HepG2 (cell line): Measurements from ENCODE around the gene OTUB2. TPM values are rescaled to one million over a fixed set of nuclear protein-coding genes. Genes with fewer than 3 reads are reported as not detected.

ENCODE experiments used
- CEBPG ChIP-seq: IDR thresholded peaks from 2 replicates; pipeline ENCODE4 v1.6.1; 2016
- FOXJ3 ChIP-seq: sonication (generic); formaldehyde crosslinking; IDR thresholded peaks from 2 replicates; pipeline ENCODE4 v1.4.0; 2020; ENCODE audit warnings: missing genetic modification reagents, mild to moderate bottlenecking, borderline replicate concordance
- HCFC1 ChIP-seq: fragments of 150-350 bp; IDR thresholded peaks from 2 replicates; pipeline ENCODE4 v1.6.1; 2014; ENCODE audit warnings: low read depth, low read length
- JARID2 ChIP-seq: sonication (generic); formaldehyde crosslinking; IDR thresholded peaks from 2 replicates; pipeline ENCODE4 v1.8.1; 2023; ENCODE audit warnings: missing genetic modification reagents, inconsistent platforms; ENCODE audit not compliant: insufficient replicate concordance
- ZBTB10 ChIP-seq: sonication (generic); formaldehyde crosslinking; IDR thresholded peaks from 2 replicates; pipeline ENCODE4 v1.4.0; 2020; ENCODE audit warnings: missing genetic modification reagents, borderline replicate concordance
- ZNF253 ChIP-seq: sonication (generic); formaldehyde crosslinking; IDR thresholded peaks from 2 replicates; pipeline ENCODE4 v1.8.0; 2022; ENCODE audit warnings: mild to moderate bottlenecking, missing genetic modification reagents, borderline replicate concordance
- ZNF362 ChIP-seq: sonication (generic); formaldehyde crosslinking; IDR thresholded peaks from 2 replicates; pipeline ENCODE4 v1.4.0; 2020; ENCODE audit warnings: missing genetic modification reagents, mild to moderate bottlenecking, borderline replicate concordance
- ZNF687 ChIP-seq: sonication (generic); formaldehyde crosslinking; IDR thresholded peaks from 2 replicates; pipeline ENCODE4 v1.5.1; 2020; ENCODE audit warnings: mild to moderate bottlenecking, missing genetic modification reagents, moderate library complexity
- ZNF704 ChIP-seq: sonication (generic); formaldehyde crosslinking; IDR thresholded peaks from 2 replicates; pipeline ENCODE4 v1.8.1; 2023; ENCODE audit warnings: mild to moderate bottlenecking, inconsistent platforms, moderate library complexity, missing genetic modification reagents, borderline replicate concordance
- ZNF749 ChIP-seq: sonication (generic); formaldehyde crosslinking; IDR thresholded peaks from 2 replicates; pipeline ENCODE4 v1.8.0; 2022; ENCODE audit warnings: mild to moderate bottlenecking, missing genetic modification reagents, moderate library complexity, borderline replicate concordance
- ZNF761 ChIP-seq: sonication (generic); formaldehyde crosslinking; conservative IDR thresholded peaks from 2 replicates; pipeline ENCODE4 v1.4.0; 2020; ENCODE audit warnings: mild to moderate bottlenecking, missing genetic modification reagents
- polyA plus RNA-seq, 8 experiments: library from polyadenylated mRNA; depleted of rRNA in 3 of 8; stranded (reverse) in 7 of 8; unstranded in 1 of 8; fragments of >200 nt; fragmentation: Illumina TruSeq in 4 of 8; extraction: Trizol in 4 of 8; gene quantifications; 2 replicates each; pipeline versions ENCODE4 v1.2.1 to v1.2.3, GENCODE V29; 2011 to 2016; ENCODE audit warnings: low read depth in 4 of 8, missing spikeins in 1 of 8, mixed read lengths in 1 of 8; ENCODE audit not compliant: insufficient read depth in 1 of 8
- total RNA-seq, 5 experiments: library from RNA; depleted of rRNA; stranded (reverse); fragments of >200 nt; fragmentation: Illumina TruSeq; extraction: Trizol; gene quantifications; 2 replicates each; pipeline ENCODE4 v1.2.3, GENCODE V29; 2016; ENCODE audit warnings: low read depth in 1 of 5
- TF ChIP-seq, protein P1 (sequence below): IDR thresholded peaks from 2 replicates; pipeline ENCODE4 v1.6.1; 2016; ENCODE audit warnings: missing biosample characterization, missing genetic modification reagents, low read depth
- TF ChIP-seq, protein P2 (sequence below): sonication (generic); formaldehyde crosslinking; IDR thresholded peaks from 2 replicates; pipeline ENCODE4 v1.5.0; 2020; ENCODE audit warnings: mild to moderate bottlenecking, missing genetic modification reagents

The OTUB2 gene
- total and polyA plus RNA-seq, 2 of the 13 experiments (the other 11 are each of a cell fraction or from before 2014, with no cell fraction given), result 2.2 to 2.4 TPM

GRCh38 chr14:94001501-94002396 lies 24.4 kb upstream of the OTUB2 start (continued):
- TF ChIP-seq, protein P1, sequence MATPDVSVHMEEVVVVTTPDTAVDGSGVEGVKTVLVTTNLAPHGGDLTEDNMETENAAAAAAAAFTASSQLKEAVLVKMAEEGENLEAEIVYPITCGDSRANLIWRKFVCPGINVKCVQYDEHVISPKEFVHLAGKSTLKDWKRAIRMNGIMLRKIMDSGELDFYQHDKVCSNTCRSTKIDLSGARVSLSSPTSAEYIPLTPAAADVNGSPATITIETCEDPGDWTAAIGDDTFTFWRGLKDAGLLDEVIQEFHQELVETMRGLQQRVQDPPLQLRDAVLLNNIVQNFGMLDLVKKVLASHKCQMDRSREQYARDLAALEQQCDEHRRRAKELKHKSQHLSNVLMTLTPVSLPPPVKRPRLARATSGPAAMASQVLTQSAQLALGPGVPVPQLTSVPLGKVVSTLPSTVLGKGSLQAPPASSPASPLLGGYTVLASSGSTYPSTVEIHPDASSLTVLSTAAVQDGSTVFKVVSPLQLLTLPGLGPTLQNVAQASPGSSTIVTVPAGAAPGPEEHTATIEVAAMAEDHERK (CRISPR knock-in tag), result no peak
- TF ChIP-seq ZNF749 (CRISPR knock-in tag) (no peak), JARID2 (CRISPR knock-in tag) (no peak), CEBPG (peak; percentile 20; the same call in 1 of the 2 replicates), ZNF253 (CRISPR knock-in tag) (no peak), ZNF362 (CRISPR knock-in tag) (no peak), ZBTB10 (CRISPR knock-in tag) (no peak), ZNF704 (CRISPR knock-in tag) (no peak), ZNF761 (CRISPR knock-in tag) (no peak), FOXJ3 (no peak), ZNF687 (no peak; the same call in 1 of the 2 replicates), HCFC1 (no peak)
- TF ChIP-seq, protein P2, sequence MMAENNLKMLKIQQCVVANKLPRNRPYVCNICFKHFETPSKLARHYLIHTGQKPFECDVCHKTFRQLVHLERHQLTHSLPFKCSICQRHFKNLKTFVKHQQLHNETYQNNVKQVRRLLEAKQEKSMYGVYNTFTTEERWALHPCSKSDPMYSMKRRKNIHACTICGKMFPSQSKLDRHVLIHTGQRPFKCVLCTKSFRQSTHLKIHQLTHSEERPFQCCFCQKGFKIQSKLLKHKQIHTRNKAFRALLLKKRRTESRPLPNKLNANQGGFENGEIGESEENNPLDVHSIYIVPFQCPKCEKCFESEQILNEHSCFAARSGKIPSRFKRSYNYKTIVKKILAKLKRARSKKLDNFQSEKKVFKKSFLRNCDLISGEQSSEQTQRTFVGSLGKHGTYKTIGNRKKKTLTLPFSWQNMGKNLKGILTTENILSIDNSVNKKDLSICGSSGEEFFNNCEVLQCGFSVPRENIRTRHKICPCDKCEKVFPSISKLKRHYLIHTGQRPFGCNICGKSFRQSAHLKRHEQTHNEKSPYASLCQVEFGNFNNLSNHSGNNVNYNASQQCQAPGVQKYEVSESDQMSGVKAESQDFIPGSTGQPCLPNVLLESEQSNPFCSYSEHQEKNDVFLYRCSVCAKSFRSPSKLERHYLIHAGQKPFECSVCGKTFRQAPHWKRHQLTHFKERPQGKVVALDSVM (CRISPR knock-in tag), result no peak
